CD14-positive monocyte (primary cell): Measurements from ENCODE around the gene NUP85. TPM values are rescaled to one million over a fixed set of nuclear protein-coding genes. Genes with fewer than 3 reads are reported as not detected.

Experiments used
- DNase-seq, 3 donors: peaks; one replicate each; pipeline ENCODE4 v3.0.0-alpha.2; 2011 to 2022
- H2AFZ ChIP-seq: 2 replicates; pipeline ENCODE4 v1.6.0; 2012; ENCODE audit warnings: mild to moderate bottlenecking, low read depth, low read length, inconsistent platforms; ENCODE audit not compliant: insufficient read depth, poor library complexity, severe bottlenecking
- H3K27ac ChIP-seq, 2 donors: 1 replicate in 1 of 2; 2 replicates in 1 of 2; pipeline ENCODE4 v1.5.1; 2012 to 2013; ENCODE audit warnings: low read length in 2 of 2, control low read depth in 1 of 2, inconsistent platforms in 1 of 2, low read depth in 1 of 2, mild to moderate bottlenecking in 1 of 2
- H3K27me3 ChIP-seq, 2 donors: one replicate each; pipeline versions ENCODE4 v1.6.0 to v1.6.1; 2011 to 2013; ENCODE audit warnings: low read length in 2 of 2; ENCODE audit not compliant: control insufficient read depth in 2 of 2, insufficient read depth in 2 of 2
- H3K36me3 ChIP-seq, 2 donors: replicated peaks in 1 of 2; 1 replicate in 1 of 2; 2 replicates in 1 of 2; pipeline versions ENCODE4 v1.5.1 to v1.6.1; 2012 to 2013; ENCODE audit warnings: low read length in 2 of 2, control low read depth in 1 of 2, inconsistent platforms in 1 of 2, mild to moderate bottlenecking in 1 of 2; ENCODE audit not compliant: insufficient read depth in 2 of 2, control insufficient read depth in 1 of 2
- H3K4me1 ChIP-seq, 2 donors: 1 replicate in 1 of 2; 2 replicates in 1 of 2; pipeline versions ENCODE4 v1.5.1 to v1.6.1; 2012 to 2013; ENCODE audit warnings: low read length in 2 of 2, control low read depth in 1 of 2, inconsistent platforms in 1 of 2, mild to moderate bottlenecking in 1 of 2, moderate library complexity in 1 of 2; ENCODE audit not compliant: insufficient read depth in 2 of 2, control insufficient read depth in 1 of 2
- H3K4me2 ChIP-seq: replicated peaks from 2 replicates; pipeline ENCODE3; 2012; ENCODE audit warnings: low read length, moderate library complexity, mild to moderate bottlenecking; ENCODE audit not compliant: poor library complexity, severe bottlenecking; ENCODE audit errors: extremely low read depth
- H3K4me3 ChIP-seq, 3 experiments: fragments of 200-600 bp in 1 of 3; sonication (generic) in 1 of 3; replicated peaks in 1 of 3; 1 replicate in 2 of 3; 2 replicates in 1 of 3; pipeline ENCODE4 v1.5.1; 2011 to 2013; ENCODE audit warnings: low read length in 3 of 3, mild to moderate bottlenecking in 3 of 3, control low read depth in 2 of 3, low read depth in 2 of 3, inconsistent platforms in 1 of 3, moderate library complexity in 1 of 3
- H3K79me2 ChIP-seq: 2 replicates; pipeline ENCODE4 v1.6.0; 2012; ENCODE audit warnings: mild to moderate bottlenecking, control low read depth, inconsistent platforms, low read length, moderate library complexity; ENCODE audit not compliant: insufficient read depth
- H3K9ac ChIP-seq: 2 replicates; pipeline ENCODE4 v1.6.0; 2017; ENCODE audit warnings: low read length, mild to moderate bottlenecking; ENCODE audit not compliant: insufficient read depth, poor library complexity, severe bottlenecking
- H3K9me3 ChIP-seq, 2 donors: replicated peaks in 1 of 2; 1 replicate in 1 of 2; 2 replicates in 1 of 2; pipeline versions ENCODE4 v1.5.1 to v1.6.1; 2012 to 2013; ENCODE audit warnings: low read length in 2 of 2, control low read depth in 1 of 2; ENCODE audit not compliant: control insufficient read depth in 1 of 2, insufficient read depth in 1 of 2
- H4K20me1 ChIP-seq: 2 replicates; pipeline ENCODE4 v1.6.0; 2012; ENCODE audit warnings: mild to moderate bottlenecking, low read length, control low read depth, moderate library complexity; ENCODE audit not compliant: insufficient read depth
- H3K27ac Mint-ChIP-seq, 7 donors: one replicate each; pipeline ENCODE4 v1.8.0; 2020; ENCODE audit warnings: mild to moderate bottlenecking in 7 of 7, mixed read lengths in 7 of 7, moderate library complexity in 6 of 7, inconsistent platforms in 2 of 7
- H3K27me3 Mint-ChIP-seq, 3 donors: one replicate each; pipeline ENCODE4 v1.8.0; 2021 to 2022; ENCODE audit warnings: low read depth in 3 of 3, mild to moderate bottlenecking in 3 of 3, mixed read lengths in 3 of 3, moderate library complexity in 3 of 3, inconsistent platforms in 1 of 3
- H3K36me3 Mint-ChIP-seq, 2 donors: one replicate each; pipeline ENCODE4 v1.8.0; 2020; ENCODE audit warnings: mixed read lengths in 2 of 2, inconsistent platforms in 1 of 2, mild to moderate bottlenecking in 1 of 2
- H3K4me1 Mint-ChIP-seq: one replicate; pipeline ENCODE4 v1.8.0; 2020; ENCODE audit warnings: mild to moderate bottlenecking, mixed read lengths
- H3K4me3 Mint-ChIP-seq, 2 donors: one replicate each; pipeline ENCODE4 v1.8.0; 2020; ENCODE audit warnings: mild to moderate bottlenecking in 2 of 2, mixed read lengths in 2 of 2, moderate library complexity in 1 of 2
- H3K9me3 Mint-ChIP-seq, 7 donors: one replicate each; pipeline ENCODE4 v1.8.0; 2020 to 2022; ENCODE audit warnings: mixed read lengths in 7 of 7, mild to moderate bottlenecking in 6 of 7, moderate library complexity in 6 of 7, inconsistent platforms in 2 of 7
- WGBS: methylation state at CpG from one replicate; pipeline ENCODE4 v1.1.5; 2013; ENCODE audit warnings: missing lambda C conversion rate; ENCODE audit not compliant: insufficient coverage; 5-methylcytosine and 5-hydroxymethylcytosine counted together
- intact Hi-C, 2 donors: fragments of 100-400 bp; cut with micrococcal nuclease; formaldehyde crosslinking; loops; one replicate each; pipeline versions ENCODE4 v1.15.0 to v1.15.1; 2023
- polyA plus RNA-seq, 3 donors: library from polyadenylated mRNA; depleted of rRNA in 1 of 3; unstranded in 2 of 3; stranded (reverse) in 1 of 3; fragments of 300-500 nt in 2 of 3; fragments of >200 nt in 1 of 3; fragmentation: Illumina TruSeq in 2 of 3; gene quantifications; 1 replicate in 2 of 3; 2 replicates in 1 of 3; pipeline ENCODE4 v1.2.3, GENCODE V29; 2012 to 2021
- TF ChIP-seq, protein P1 (sequence below): fragments of 200-600 bp; IDR thresholded peaks from one replicate; pipeline ENCODE4 v1.8.0; 2022; ENCODE audit warnings: antibody characterized with exemption, mild to moderate bottlenecking

NUP85 gene
- polyA plus RNA-seq, 3 donors, result 36.3 to 94.2 (median 38.7) TPM

DNA sequence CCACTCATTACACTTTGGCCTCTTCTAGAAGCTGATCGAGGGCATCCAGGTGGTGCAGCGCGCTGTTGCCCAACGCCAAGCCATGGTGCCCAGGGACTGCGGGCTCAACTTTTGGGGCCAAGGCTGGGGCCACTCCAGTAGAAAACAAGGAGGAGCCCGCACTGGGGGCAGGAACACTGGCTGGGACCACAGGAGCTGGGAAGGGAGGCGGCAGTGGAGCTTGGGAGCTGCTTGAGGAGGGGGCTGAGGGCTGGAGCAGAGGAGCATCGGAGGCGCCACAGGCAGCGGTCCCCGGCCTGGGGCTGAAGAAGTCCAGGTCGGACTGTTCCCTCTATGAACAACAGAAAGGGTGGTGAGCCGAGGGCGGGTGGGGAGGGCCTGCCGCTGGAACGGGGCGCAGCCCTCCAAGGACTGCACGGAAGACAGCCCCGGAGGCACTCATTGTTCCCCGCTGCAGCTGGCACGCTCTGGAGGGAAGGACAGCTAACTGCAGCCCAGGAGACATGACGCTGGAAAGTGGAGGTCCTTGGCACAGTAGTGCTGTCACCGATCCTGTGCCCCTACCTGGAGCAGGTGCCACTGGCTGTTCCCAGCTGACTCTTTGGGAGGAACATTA lies 34.4 kb downstream of the NUP85 start:
- Histone ChIP-seq H3K79me2 (peaks cover 34% of the 10 kb centered on the region), H3K4me2 (no peak overlapping the region), H4K20me1 (peaks cover 82% of the 10 kb centered on the region), H3K9me3 (no peaks in the 10 kb centered on the region), H3K36me3 (peaks cover 91 to 100% of the 10 kb centered on the region in 2 donors), H3K4me3 (no peak overlapping the region), H2AFZ (no peak overlapping the region), H3K4me1 (peaks cover 29% of the 10 kb centered on the region in 2 donors), H3K27ac (peak overlapping the region in 1 of 2 donors; percentile 29), H3K27me3 (no peaks in the 10 kb centered on the region), H3K9ac (no peak overlapping the region)
- H3K36me3 Mint-ChIP-seq, result peaks cover 82 to 97% of the 10 kb centered on the region in 2 donors
- H3K27ac Mint-ChIP-seq, result peak overlapping the region in 6 of 7 donors; percentile 27 to 80 (median 58)
- DNase-seq, result no peak
- TF ChIP-seq, protein P1, sequence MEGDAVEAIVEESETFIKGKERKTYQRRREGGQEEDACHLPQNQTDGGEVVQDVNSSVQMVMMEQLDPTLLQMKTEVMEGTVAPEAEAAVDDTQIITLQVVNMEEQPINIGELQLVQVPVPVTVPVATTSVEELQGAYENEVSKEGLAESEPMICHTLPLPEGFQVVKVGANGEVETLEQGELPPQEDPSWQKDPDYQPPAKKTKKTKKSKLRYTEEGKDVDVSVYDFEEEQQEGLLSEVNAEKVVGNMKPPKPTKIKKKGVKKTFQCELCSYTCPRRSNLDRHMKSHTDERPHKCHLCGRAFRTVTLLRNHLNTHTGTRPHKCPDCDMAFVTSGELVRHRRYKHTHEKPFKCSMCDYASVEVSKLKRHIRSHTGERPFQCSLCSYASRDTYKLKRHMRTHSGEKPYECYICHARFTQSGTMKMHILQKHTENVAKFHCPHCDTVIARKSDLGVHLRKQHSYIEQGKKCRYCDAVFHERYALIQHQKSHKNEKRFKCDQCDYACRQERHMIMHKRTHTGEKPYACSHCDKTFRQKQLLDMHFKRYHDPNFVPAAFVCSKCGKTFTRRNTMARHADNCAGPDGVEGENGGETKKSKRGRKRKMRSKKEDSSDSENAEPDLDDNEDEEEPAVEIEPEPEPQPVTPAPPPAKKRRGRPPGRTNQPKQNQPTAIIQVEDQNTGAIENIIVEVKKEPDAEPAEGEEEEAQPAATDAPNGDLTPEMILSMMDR, result no peak
- H3K4me1 Mint-ChIP-seq, result peaks cover 37% of the 10 kb centered on the region
- 96% methylated on average over 23 of the region's 23 CpGs for WGBS
- H3K4me3 Mint-ChIP-seq, result no peak overlapping the region
- peaks cover 0 to 2% (median 0%) of the 10 kb centered on the region in 3 donors for H3K27me3 Mint-ChIP-seq
- H3K9me3 Mint-ChIP-seq, result peaks cover 0 to 1% (median 0%) of the 10 kb centered on the region in 7 donors
- intact Hi-C loops, result no loop called here

DNA sequence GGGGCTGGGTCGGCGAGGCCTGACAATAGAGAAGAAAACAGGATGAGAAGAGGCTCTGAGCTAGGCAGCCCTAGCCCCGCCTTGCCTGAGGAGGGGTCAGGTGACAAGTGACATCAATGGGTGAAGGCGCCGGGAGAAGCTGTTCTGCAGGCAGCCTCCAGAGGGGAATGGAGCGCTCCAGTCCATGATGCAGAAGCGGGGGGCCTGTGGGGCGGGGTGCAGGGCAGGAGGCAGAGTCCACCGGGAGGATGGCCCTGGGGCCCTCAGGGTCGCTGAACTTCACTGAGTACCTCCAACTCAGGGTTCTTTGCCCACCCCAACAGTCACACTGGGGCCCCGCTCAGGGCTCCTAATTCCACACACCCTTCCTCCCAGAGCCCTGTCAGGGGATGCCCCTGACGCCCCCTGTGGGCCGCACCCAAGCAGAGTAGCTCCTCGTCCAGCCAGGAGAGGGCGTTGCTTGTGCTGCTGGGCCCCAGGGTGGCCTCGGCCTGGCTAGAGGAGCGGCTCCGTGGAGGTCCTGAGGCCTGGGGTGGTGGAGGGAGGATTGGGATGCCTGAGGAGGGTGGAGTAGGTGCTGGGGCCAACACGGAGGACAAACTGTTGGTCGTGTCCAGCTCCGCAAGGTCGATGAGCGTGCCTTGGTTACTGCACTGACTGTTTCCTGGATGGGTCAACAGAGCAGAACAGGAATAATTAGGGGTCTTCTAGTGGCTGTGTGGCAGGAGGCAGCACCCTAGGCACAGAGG lies 35.1 kb downstream of the NUP85 start:
- intact Hi-C loops, result no loop called here
- WGBS, result 82% methylated on average over 21 of the region's 23 CpGs
- peaks cover 30% of the 10 kb centered on the region for H3K79me2 ChIP-seq
- peak overlapping the region in 1 of 2 donors; percentile 29 for H3K27ac ChIP-seq
- H3K4me1 Mint-ChIP-seq, result peaks cover 44% of the 10 kb centered on the region
- H3K9me3 Mint-ChIP-seq, result peaks cover 0 to 1% (median 0%) of the 10 kb centered on the region in 7 donors
- TF ChIP-seq, protein P1, result peak; percentile 59
- H3K27me3 ChIP-seq, result no peaks in the 10 kb centered on the region
- H3K4me2 ChIP-seq, result no peak overlapping the region
- no peak overlapping the region for H2AFZ ChIP-seq
- peaks cover 34 to 36% of the 10 kb centered on the region in 2 donors for H3K4me1 ChIP-seq
- peaks cover 91 to 100% of the 10 kb centered on the region in 2 donors for H3K36me3 ChIP-seq
- peak in 1 of 3 donors; percentile 24 for DNase-seq
- H3K27ac Mint-ChIP-seq, result peak overlapping the region in 6 of 7 donors; percentile 3 to 71 (median 42)
- H3K4me3 Mint-ChIP-seq, result no peak overlapping the region
- no peak overlapping the region for H3K9ac ChIP-seq
- H3K36me3 Mint-ChIP-seq, result peaks cover 83 to 99% of the 10 kb centered on the region in 2 donors
- H3K4me3 ChIP-seq, result no peak overlapping the region
- H3K9me3 ChIP-seq, result no peaks in the 10 kb centered on the region
- H4K20me1 ChIP-seq, result peaks cover 84% of the 10 kb centered on the region
- peaks cover 0 to 2% (median 0%) of the 10 kb centered on the region in 3 donors for H3K27me3 Mint-ChIP-seq
